GM19035 (cell line): Measurements from ENCODE around the gene SULF2.

Source experiments
- ATAC-seq: cut with Tn5 transposase; IDR thresholded peaks from one replicate; pipeline ENCODE4 v1.9.1; 2021; ENCODE audit not compliant: unreplicated experiment

Gene SULF2

GRCh38 chr20:47717421-47717820, 67.9 kb downstream of the SULF2 start:
- ATAC-seq: no peak

DNA sequence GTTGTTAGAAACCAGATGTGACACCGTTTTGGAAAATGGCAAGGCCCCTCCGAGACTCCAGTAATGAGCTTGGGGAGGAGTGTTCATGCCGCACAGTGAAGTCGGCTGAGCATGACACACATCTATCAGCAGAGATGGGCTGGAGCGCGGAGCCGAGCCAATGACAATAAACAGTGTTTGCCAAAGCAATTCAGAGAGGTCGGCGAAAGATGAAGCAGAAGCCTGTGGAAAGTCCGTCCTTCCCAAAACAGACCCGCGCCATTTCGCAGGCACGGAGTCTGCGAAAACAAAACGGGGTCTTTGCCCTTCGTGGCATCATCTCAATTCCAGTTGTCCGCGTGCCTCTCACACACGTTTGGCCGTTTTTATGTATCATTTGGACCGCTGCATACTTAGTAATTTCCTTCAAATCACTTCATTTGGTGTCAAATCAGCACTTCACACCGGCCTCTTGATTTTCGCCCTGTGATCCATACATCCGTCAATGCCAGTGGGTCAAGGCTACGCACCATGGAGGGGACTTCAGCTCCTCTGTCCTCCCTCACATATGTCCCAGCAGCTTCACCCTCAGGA, 71.3 kb downstream of the SULF2 start:
- ATAC-seq: no peak

GRCh38 chr20:47713163-47713562, 72.1 kb downstream of the SULF2 start:
- no peak for ATAC-seq

DNA sequence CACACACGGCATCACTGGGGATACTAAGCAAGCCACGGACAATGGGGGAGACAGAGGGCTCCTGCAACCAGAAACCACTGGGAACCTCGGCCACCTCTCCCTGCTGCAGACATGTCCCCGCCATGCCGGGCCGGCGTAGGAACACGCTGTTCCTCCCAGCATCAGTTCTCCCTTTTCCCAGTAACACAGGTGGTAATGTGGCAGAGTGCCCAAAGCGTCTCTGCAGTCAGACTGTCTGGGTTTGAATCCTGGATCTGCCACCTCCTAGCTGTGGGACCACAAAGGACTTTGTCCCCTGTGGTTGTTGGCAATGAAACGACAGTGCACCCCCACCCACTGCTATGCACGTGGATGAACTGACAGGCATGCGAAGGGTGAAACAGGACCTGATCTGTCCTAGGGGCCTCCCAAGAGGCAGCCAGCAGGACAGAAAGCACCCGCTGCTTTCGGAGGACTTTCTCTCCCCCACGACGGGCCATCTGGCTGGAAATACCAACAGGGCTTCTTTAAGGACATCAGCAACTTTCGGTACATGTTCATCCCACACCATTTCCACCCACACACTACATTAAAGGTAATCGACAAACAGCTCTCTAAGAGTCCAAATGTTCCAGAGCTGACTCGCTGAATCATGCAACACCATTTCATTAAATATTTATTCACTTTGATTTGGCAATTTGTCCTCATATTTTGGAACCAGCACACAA, 74.1 kb downstream of the SULF2 start:
- no peak for ATAC-seq

- no peak for ATAC-seq
Observed at GRCh38 chr20:47710665-47711045, 74.6 kb downstream of the SULF2 start.

GRCh38 chr20:47708953-47709833, 76.1 kb downstream of the SULF2 start:
- no peak for ATAC-seq

GRCh38 chr20:47708140-47708807, 77.0 kb downstream of the SULF2 start:
- ATAC-seq: no peak

DNA sequence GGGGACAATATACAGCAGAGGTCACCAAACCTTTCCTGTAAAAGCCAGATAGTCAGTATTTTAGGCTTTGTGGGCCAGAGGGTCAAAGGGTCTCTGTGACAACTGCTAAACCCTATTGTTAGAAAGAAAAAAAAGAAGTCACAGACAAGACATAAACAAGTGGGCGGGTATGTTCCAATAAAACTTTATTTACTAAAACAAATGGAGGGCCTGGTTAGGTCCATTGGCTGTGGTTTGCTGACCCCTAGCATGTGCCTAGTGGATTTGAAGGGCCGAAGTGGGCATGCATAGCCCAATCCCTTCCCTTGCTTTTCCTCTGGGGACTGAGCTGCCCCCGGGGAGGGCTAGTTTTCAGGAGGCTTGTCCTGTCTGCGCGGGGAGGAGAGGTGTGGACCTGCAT, 78.9 kb downstream of the SULF2 start:
- no peak for ATAC-seq

GRCh38 chr20:47705497-47705856, 79.8 kb downstream of the SULF2 start:
- no peak for ATAC-seq

- ATAC-seq: no peak
Observed at GRCh38 chr20:47704746-47705496, 80.4 kb downstream of the SULF2 start.

DNA sequence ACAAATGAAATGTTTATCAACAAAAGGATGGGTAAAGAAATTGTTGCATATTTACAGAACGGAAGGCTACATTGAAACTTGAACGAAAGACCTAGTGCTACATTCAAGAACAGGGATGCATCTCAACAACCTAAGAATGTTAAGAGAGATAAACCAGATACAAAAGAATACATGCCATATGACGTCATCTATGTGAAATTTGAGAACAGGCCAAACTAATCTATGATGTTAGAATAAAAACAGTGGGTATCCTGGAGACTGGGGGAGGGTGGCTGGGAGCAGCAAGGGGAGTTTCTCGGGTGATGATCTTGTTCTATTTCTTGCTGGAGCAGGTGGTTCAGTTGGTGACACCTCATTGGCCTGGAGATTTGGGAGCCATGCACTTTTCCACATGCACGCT, 81.5 kb downstream of the SULF2 start:
- no peak for ATAC-seq

DNA sequence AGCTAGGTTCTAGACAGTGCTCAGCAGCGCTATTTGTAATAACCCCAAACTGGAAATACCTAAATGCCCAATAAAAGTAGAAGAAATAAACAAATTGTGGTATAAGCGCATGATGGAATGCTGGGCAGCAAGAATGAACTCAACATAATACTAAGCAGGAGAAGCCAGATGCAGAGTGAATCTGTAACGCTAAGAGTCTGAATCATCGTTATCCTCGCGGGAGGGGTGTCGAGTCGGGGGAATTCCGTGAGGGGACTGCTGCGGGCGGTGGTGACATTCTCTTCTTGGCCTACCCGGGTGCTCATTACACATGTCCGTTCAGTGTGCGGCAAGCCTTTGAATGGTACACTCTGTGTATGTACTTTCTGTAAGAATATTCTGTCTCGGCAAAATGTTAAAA, 83.7 kb downstream of the SULF2 start:
- no peak for ATAC-seq

DNA sequence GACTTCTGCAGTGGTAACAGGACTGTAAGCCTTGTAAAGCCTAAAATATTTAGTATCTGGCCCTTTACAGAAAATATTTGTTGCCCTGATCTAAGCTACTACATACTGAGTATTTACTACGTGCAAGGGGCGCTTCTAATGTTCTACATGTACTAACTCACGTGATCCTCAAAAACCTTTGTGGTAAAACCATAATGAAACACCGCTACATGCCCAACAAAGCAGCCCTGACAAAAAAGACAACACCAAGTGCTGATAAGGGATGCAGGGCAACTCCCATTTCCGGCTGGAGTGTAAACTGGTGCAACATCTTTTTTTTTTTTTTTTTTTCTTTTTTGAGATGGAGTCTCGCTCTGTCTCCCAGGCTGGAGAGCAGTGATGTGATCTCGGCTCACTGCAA, 85.0 kb downstream of the SULF2 start:
- ATAC-seq: no peak

DNA sequence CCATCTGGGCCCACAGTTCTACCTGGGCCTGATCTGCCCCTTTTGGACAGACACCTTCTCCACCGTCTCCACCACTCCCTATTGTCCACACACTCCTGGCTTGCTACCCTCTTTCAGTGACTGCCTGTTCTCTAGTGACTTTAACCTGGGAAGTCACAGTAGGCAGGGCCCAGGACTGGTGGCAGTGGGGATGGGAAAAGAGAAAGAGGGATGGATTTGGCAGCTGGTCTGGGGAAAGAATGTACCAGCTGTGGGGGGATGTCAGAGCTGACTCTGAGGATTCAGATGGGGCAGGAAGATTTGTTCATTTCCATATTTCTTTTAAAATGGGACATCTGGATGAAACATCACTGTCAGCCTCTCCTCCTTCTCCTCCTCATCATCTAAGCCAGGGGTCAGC, 85.5 kb downstream of the SULF2 start:
- no peak for ATAC-seq

GRCh38 chr20:47698142-47698541, 87.1 kb downstream of the SULF2 start:
- ATAC-seq: no peak

DNA sequence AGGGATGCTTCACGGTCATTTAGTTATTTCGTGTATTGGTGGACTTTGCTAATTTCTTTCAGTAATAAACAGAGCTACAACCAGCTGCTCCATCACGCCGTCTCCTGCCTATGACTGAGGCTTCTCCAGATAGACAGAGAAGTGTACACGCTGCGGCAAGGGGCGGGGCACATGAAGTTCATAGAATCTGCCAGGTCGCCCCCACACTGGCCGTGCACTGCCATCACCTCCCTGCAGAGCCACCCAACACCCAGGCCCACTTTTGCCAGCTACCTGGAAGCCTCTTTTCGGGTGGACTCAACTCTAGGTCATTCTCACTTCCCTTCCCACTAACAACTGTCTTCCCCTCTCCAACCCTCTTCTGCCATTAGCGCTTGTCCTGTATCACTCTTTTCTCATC, 88.4 kb downstream of the SULF2 start:
- no peak for ATAC-seq

GRCh38 chr20:47694021-47694818, 91.1 kb downstream of the SULF2 start:
- no peak for ATAC-seq

GRCh38 chr20:47691625-47692024, 93.7 kb downstream of the SULF2 start:
- no peak for ATAC-seq

GRCh38 chr20:47689731-47690130, 95.5 kb downstream of the SULF2 start:
- ATAC-seq: no peak
